ENCODE results near the gene ITGB7. TPM values are rescaled to one million over a fixed set of nuclear protein-coding genes. Genes with fewer than 3 reads are reported as not detected.

Gene ITGB7
- total and polyA plus RNA-seq, 3 donors from 2014 or later = 0.24 to 3.7 (median 1.2) TPM

- H3K4me3 ChIP-seq = peak overlapping the region; percentile 54 to 59
- peak overlapping the region in 1 of 2 donors; percentile 95 for H3K27ac ChIP-seq
- H3K9me3 ChIP-seq = no peaks in the 10 kb centered on the region
- intact Hi-C loops (cut with DNase I; ENCODE audit: low total_unique reads) = no loop called here
- peaks cover 22% of the 10 kb centered on the region for H3K4me1 ChIP-seq
- WGBS, 2 donors = 32 to 34% methylated on average over 4 to 5 of the region's 5 CpGs
- H3K27me3 ChIP-seq = no peaks in the 10 kb centered on the region
- H3K36me3 ChIP-seq (ENCODE audit: low read depth, missing control alignments) = no peaks in the 10 kb centered on the region
- no peak for DNase-seq
- TF ChIP-seq CTCF (IDR thresholded peaks at IDR 0.05) (no peak), POLR2A (IDR thresholded peaks at IDR 0.05) (no peak)
These were observed 15.2 kb upstream of the ITGB7 start for GRCh38 chr12:53222170-53222721.

GRCh38 chr12:53221203-53222080 is 14.4 kb upstream of the ITGB7 start:
- Histone ChIP-seq H3K27ac (peak overlapping the region; percentile 83 to 95), H3K36me3 (ENCODE audit: low read depth, missing control alignments) (no peaks in the 10 kb centered on the region), H3K4me3 (peak overlapping the region; percentile 54 to 59), H3K9me3 (no peaks in the 10 kb centered on the region), H3K4me1 (peaks cover 22% of the 10 kb centered on the region), H3K27me3 (no peaks in the 10 kb centered on the region)
- peak; percentile 64 for DNase-seq
- WGBS, 2 donors = 1 to 2% methylated on average over 16 to 40 of the region's 72 CpGs
- intact Hi-C loops (cut with DNase I; ENCODE audit: low total_unique reads) = no loop called here
- TF ChIP-seq POLR2A (IDR thresholded peaks at IDR 0.05) = no peak
- no peak for TF ChIP-seq CTCF (IDR thresholded peaks at IDR 0.05)

GRCh38 chr12:53220694-53221202 is 13.7 kb upstream of the ITGB7 start:
- DNase-seq = peak; percentile 90
- WGBS, 2 donors = 0 to 1% methylated on average over 14 to 42 of the region's 42 CpGs
- intact Hi-C loops (cut with DNase I; ENCODE audit: low total_unique reads) = no loop called here
- no peaks in the 10 kb centered on the region for H3K27me3 ChIP-seq
- peak overlapping the region; percentile 54 to 59 for H3K4me3 ChIP-seq
- peak overlapping the region; percentile 83 to 95 for H3K27ac ChIP-seq
- no peaks in the 10 kb centered on the region for H3K36me3 ChIP-seq (ENCODE audit: low read depth, missing control alignments)
- H3K4me1 ChIP-seq = peaks cover 22% of the 10 kb centered on the region
- H3K9me3 ChIP-seq = no peaks in the 10 kb centered on the region
- TF ChIP-seq POLR2A (IDR thresholded peaks at IDR 0.05) = no peak
- no peak for TF ChIP-seq CTCF (IDR thresholded peaks at IDR 0.05)

GRCh38 chr12:53219956-53220693 is 13.1 kb upstream of the ITGB7 start:
- no peak for TF ChIP-seq CTCF (IDR thresholded peaks at IDR 0.05)
- TF ChIP-seq POLR2A (IDR thresholded peaks at IDR 0.05) = no peak
- H3K27me3 ChIP-seq = no peaks in the 10 kb centered on the region
- H3K36me3 ChIP-seq (ENCODE audit: low read depth, missing control alignments) = no peaks in the 10 kb centered on the region
- DNase-seq = peak; percentile 63
- intact Hi-C loops (cut with DNase I; ENCODE audit: low total_unique reads) = loop anchor here (5.0 to 10.0 kb wide), 2 partner anchors 32 to 55 kb away; a partner anchor contains a TSS
- peak overlapping the region; percentile 54 to 59 for H3K4me3 ChIP-seq
- H3K27ac ChIP-seq = peak overlapping the region; percentile 63 to 95
- H3K4me1 ChIP-seq = peaks cover 22% of the 10 kb centered on the region
- WGBS, 2 donors = 0 to 1% methylated on average over 30 to 53 of the region's 53 CpGs
- no peaks in the 10 kb centered on the region for H3K9me3 ChIP-seq
